ENCODE data around the gene SORCS3. TPM values are rescaled to one million over a fixed set of nuclear protein-coding genes. Genes with fewer than 3 reads are reported as not detected.

SORCS3 gene
- total and polyA plus RNA-seq, 4 donors: 0.93 TPM; not detected in 3

GRCh38 chr10:104780946-104781595, 140.0 kb downstream of the SORCS3 start:
- no peaks in the 10 kb centered on the region for H3K36me3 ChIP-seq (ENCODE audit: control insufficient read depth in 4 of 4, insufficient read depth in 3 of 4, low read depth in 1 of 4, low read length in 3 of 4)
- DNase-seq (ENCODE audit: low spot score): no peak
- no peak overlapping the region for H3K27ac ChIP-seq (ENCODE audit: low read depth in 1 of 2, low read length in 2 of 2)
- no peak overlapping the region for H3K4me3 ChIP-seq (ENCODE audit: low read depth in 1 of 3, low read length in 3 of 3)
- H3K27me3 ChIP-seq (ENCODE audit: control insufficient read depth in 4 of 4, insufficient read depth in 4 of 4, low read length in 3 of 4): peaks cover 0 to 2% (median 1%) of the 10 kb centered on the region in 4 donors
- H3K9me3 ChIP-seq (ENCODE audit: control insufficient read depth in 4 of 4, low read length in 3 of 4): no peaks in the 10 kb centered on the region
- no peak for TF ChIP-seq HNF4G (IDR thresholded peaks at IDR 0.05)
- no peak for TF ChIP-seq ZBTB33 (IDR thresholded peaks at IDR 0.05)
- no peak for TF ChIP-seq FOXA1 (IDR thresholded peaks at IDR 0.05)
- TF ChIP-seq ATF3 (IDR thresholded peaks at IDR 0.05): no peak
- no peak for TF ChIP-seq TAF1 (conservative IDR thresholded peaks at IDR 0.05)
- no peak for TF ChIP-seq RAD21 (IDR thresholded peaks at IDR 0.05)
- TF ChIP-seq MAX (IDR thresholded peaks at IDR 0.05): no peak
- TF ChIP-seq REST (IDR thresholded peaks at IDR 0.05): no peak
- TF ChIP-seq GABPA (IDR thresholded peaks at IDR 0.05 in 1 of 2, conservative IDR thresholded peaks at IDR 0.05 in 1 of 2): no peak
- no peak for TF ChIP-seq YY1 (IDR thresholded peaks at IDR 0.05)
- no peak for TF ChIP-seq HNF4A (conservative IDR thresholded peaks at IDR 0.05)
- no peak for TF ChIP-seq SP1 (IDR thresholded peaks at IDR 0.05)
- TF ChIP-seq JUND (IDR thresholded peaks at IDR 0.05): no peak
- 54% methylated on average over 1 of the region's 1 CpG for WGBS
- no peaks in the 10 kb centered on the region for H3K4me1 ChIP-seq (ENCODE audit: control insufficient read depth in 4 of 4, insufficient read depth in 4 of 4, low read length in 3 of 4)
- no peak overlapping the region for H3K9ac ChIP-seq (ENCODE audit: low read depth in 1 of 2, low read length in 2 of 2)

- Histone ChIP-seq H3K27ac (ENCODE audit: low read depth in 1 of 2, low read length in 2 of 2) (no peak overlapping the region), H3K4me3 (ENCODE audit: low read depth in 1 of 3, low read length in 3 of 3) (no peak overlapping the region), H3K9ac (ENCODE audit: low read depth in 1 of 2, low read length in 2 of 2) (no peak overlapping the region), H3K9me3 (ENCODE audit: control insufficient read depth in 4 of 4, low read length in 3 of 4) (no peaks in the 10 kb centered on the region), H3K4me1 (ENCODE audit: control insufficient read depth in 4 of 4, insufficient read depth in 4 of 4, low read length in 3 of 4) (no peaks in the 10 kb centered on the region), H3K27me3 (ENCODE audit: control insufficient read depth in 4 of 4, insufficient read depth in 4 of 4, low read length in 3 of 4) (peaks cover 0 to 2% (median 0%) of the 10 kb centered on the region in 4 donors), H3K36me3 (ENCODE audit: control insufficient read depth in 4 of 4, insufficient read depth in 3 of 4, low read depth in 1 of 4, low read length in 3 of 4) (no peaks in the 10 kb centered on the region)
- TF ChIP-seq FOXA2 (IDR thresholded peaks at IDR 0.05): no peak
- no peak for TF ChIP-seq RAD21 (IDR thresholded peaks at IDR 0.05)
- TF ChIP-seq JUND (IDR thresholded peaks at IDR 0.05): no peak
- TF ChIP-seq SP1 (IDR thresholded peaks at IDR 0.05): no peak
- TF ChIP-seq HNF4A (conservative IDR thresholded peaks at IDR 0.05): no peak
- TF ChIP-seq GABPA (IDR thresholded peaks at IDR 0.05 in 1 of 2, conservative IDR thresholded peaks at IDR 0.05 in 1 of 2): no peak
- no peak for TF ChIP-seq ATF3 (IDR thresholded peaks at IDR 0.05)
- no peak for TF ChIP-seq NR2F2 (IDR thresholded peaks at IDR 0.05)
- TF ChIP-seq REST (IDR thresholded peaks at IDR 0.05): no peak
- TF ChIP-seq TAF1 (conservative IDR thresholded peaks at IDR 0.05): no peak
- no peak for TF ChIP-seq RXRA (IDR thresholded peaks at IDR 0.05)
- 63% methylated on average over 2 of the region's 2 CpGs for WGBS
- no peak for DNase-seq (ENCODE audit: low spot score)
Observed at GRCh38 chr10:104784452-104784851, 143.4 kb downstream of the SORCS3 start.
